Calu3 (cell line): Measurements from ENCODE around the gene ISOC2. TPM values are rescaled to one million over a fixed set of nuclear protein-coding genes. Genes with fewer than 3 reads are reported as not detected.
A peak's percentile ranks its signal among the peaks of the same experiment; 100 is the strongest.

ENCODE experiments used
- BruUV-seq: library from RNA; stranded (reverse); fragments of 400-500 nt; replicated peaks from 2 replicates; lab custom pipeline; 2021; lab: Mats Ljungman, UMichigan
- CTCF ChIA-PET: fragments of 300-600 bp; sonication (Branson Sonifier 250); formaldehyde crosslinking; loops from one replicate; lab custom pipeline; 2022; ENCODE audit warnings: antibody characterized with exemption; lab: Charles Lee
- DNase-seq: peaks from one replicate; pipeline ENCODE4 v3.0.0; 2022
- H3K27ac Mint-ChIP-seq: one replicate; pipeline ENCODE4 v1.8.0; 2022; ENCODE audit warnings: mixed read lengths; ENCODE audit not compliant: unreplicated experiment
- H3K27me3 Mint-ChIP-seq: one replicate; pipeline ENCODE4 v1.8.0; 2022; ENCODE audit warnings: mixed read lengths; ENCODE audit not compliant: unreplicated experiment
- H3K36me3 Mint-ChIP-seq: one replicate; pipeline ENCODE4 v1.8.0; 2022; ENCODE audit warnings: mild to moderate bottlenecking, moderate library complexity, mixed read lengths; ENCODE audit not compliant: insufficient read depth, unreplicated experiment
- H3K4me1 Mint-ChIP-seq: one replicate; pipeline ENCODE4 v1.8.0; 2022; ENCODE audit warnings: mild to moderate bottlenecking, low read depth, mixed read lengths; ENCODE audit not compliant: unreplicated experiment
- H3K4me3 Mint-ChIP-seq: one replicate; pipeline ENCODE4 v1.8.0; 2022; ENCODE audit warnings: mild to moderate bottlenecking, low read depth, moderate library complexity, mixed read lengths; ENCODE audit not compliant: unreplicated experiment
- H3K9me3 Mint-ChIP-seq: one replicate; pipeline ENCODE4 v1.8.0; 2022; ENCODE audit warnings: low read depth, mixed read lengths; ENCODE audit not compliant: unreplicated experiment
- intact Hi-C: fragments of 100-400 bp; cut with micrococcal nuclease; formaldehyde crosslinking; loops from one replicate; pipeline ENCODE4 v1.10.0; 2022; ENCODE audit not compliant: unreplicated experiment
- total RNA-seq: library from RNA; stranded (reverse); gene quantifications from 2 replicates; pipeline ENCODE4 v1.2.3, GENCODE V29; 2022
- TF ChIP-seq, protein P1 (sequence below): fragments of 200-600 bp; IDR thresholded peaks from one replicate; pipeline ENCODE4 v1.8.0; 2022; ENCODE audit warnings: antibody characterized with exemption; ENCODE audit not compliant: unreplicated experiment

The ISOC2 gene
- total RNA-seq, 1 experiment from 2014 or later, result 44.9 TPM

- peaks cover 9% of the 10 kb centered on the region for H3K4me1 Mint-ChIP-seq
- H3K9me3 Mint-ChIP-seq, result no peaks in the 10 kb centered on the region
- BruUV-seq, result no TSS peak
- H3K27me3 Mint-ChIP-seq, result peaks cover 9% of the 10 kb centered on the region
- CTCF ChIA-PET, result interaction anchor here (0.8 to 1.9 kb wide), 3 partner anchors 9 to 19 kb away, joined by 3 to 8 read pairs (median 4); no protein-coding TSS in a partner anchor
- H3K4me3 Mint-ChIP-seq, result peak overlapping the region; percentile 64
- TF ChIP-seq, protein P1, sequence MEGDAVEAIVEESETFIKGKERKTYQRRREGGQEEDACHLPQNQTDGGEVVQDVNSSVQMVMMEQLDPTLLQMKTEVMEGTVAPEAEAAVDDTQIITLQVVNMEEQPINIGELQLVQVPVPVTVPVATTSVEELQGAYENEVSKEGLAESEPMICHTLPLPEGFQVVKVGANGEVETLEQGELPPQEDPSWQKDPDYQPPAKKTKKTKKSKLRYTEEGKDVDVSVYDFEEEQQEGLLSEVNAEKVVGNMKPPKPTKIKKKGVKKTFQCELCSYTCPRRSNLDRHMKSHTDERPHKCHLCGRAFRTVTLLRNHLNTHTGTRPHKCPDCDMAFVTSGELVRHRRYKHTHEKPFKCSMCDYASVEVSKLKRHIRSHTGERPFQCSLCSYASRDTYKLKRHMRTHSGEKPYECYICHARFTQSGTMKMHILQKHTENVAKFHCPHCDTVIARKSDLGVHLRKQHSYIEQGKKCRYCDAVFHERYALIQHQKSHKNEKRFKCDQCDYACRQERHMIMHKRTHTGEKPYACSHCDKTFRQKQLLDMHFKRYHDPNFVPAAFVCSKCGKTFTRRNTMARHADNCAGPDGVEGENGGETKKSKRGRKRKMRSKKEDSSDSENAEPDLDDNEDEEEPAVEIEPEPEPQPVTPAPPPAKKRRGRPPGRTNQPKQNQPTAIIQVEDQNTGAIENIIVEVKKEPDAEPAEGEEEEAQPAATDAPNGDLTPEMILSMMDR, result no peak
- no peak for DNase-seq
- peaks cover 58% of the 10 kb centered on the region for H3K36me3 Mint-ChIP-seq
- peak overlapping the region; percentile 78 for H3K27ac Mint-ChIP-seq
- intact Hi-C loops, result no loop called here
These were observed 24.9 kb upstream of the ISOC2 start for GRCh38 chr19:55486043-55486970.

- TSS peak; percentile 79 for BruUV-seq
- Mint-ChIP-seq H3K4me1 (peaks cover 9% of the 10 kb centered on the region), H3K27ac (peak overlapping the region; percentile 78), H3K36me3 (peaks cover 58% of the 10 kb centered on the region), H3K9me3 (no peaks in the 10 kb centered on the region), H3K4me3 (peak overlapping the region; percentile 64), H3K27me3 (peaks cover 1% of the 10 kb centered on the region)
- intact Hi-C loops, result no loop called here
- no peak for DNase-seq
- CTCF ChIA-PET, result interaction anchor here (0.8 to 1.9 kb wide), 6 partner anchors 8 to 139 kb away, joined by 3 to 8 read pairs (median 4); partner anchors contain the start of gene ZNF784
- TF ChIP-seq, protein P1, result no peak
These were observed 24.1 kb upstream of the ISOC2 start for GRCh38 chr19:55485439-55486011.

- Mint-ChIP-seq H3K27ac (peak within 1 kb of the TSS; percentile 78), H3K9me3 (no peaks in the 10 kb centered on the region), H3K36me3 (peaks cover 59% of the 10 kb centered on the region), H3K4me3 (peak within 1 kb of the TSS; percentile 64), H3K4me1 (peaks cover 13% of the 10 kb centered on the region), H3K27me3 (no peaks in the 10 kb centered on the region)
- DNase-seq, result peak; percentile 84
- intact Hi-C loops, result no loop called here
- CTCF ChIA-PET, result interaction anchor here (0.5 to 1.9 kb wide), 6 partner anchors 8 to 450 kb away, joined by 3 to 8 read pairs (median 4); partner anchors contain the start of gene ZNF784
- TF ChIP-seq, protein P1, result no peak
- no TSS peak for BruUV-seq
These were observed 23.4 kb upstream of the ISOC2 start, which contains the start of gene NAT14 for GRCh38 chr19:55484593-55485438. Gene NAT14, plus strand, starts transcription at chr19:55485188. Its CDS starts 521 bp downstream, at chr19:55485709.
